Common myeloid progenitor, CD34-positive (primary cell): ENCODE measurements around the gene LDHA.

Source experiments
- CTCF ChIA-PET: fragments of 350-600 bp; sonication (Branson Sonifier 250); formaldehyde crosslinking; loops from one replicate; lab custom pipeline; 2021; ENCODE audit warnings: antibody characterized with exemption; lab: Charles Lee
- POLR2A ChIA-PET: fragments of 350-600 bp; sonication (Branson Sonifier 250); formaldehyde crosslinking; loops from one replicate; lab custom pipeline; 2021; ENCODE audit warnings: antibody characterized with exemption; lab: Charles Lee
- DNase-seq, 3 donors: peaks; one replicate each; pipeline versions ENCODE4 v3.0.0 to v3.0.0-alpha.2; 2013
- H3K27ac ChIP-seq, 2 experiments: 1 replicate in 1 of 2; 2 replicates in 1 of 2; pipeline ENCODE4 v1.7.0; 2013; ENCODE audit warnings: inconsistent platforms in 2 of 2, low read length in 2 of 2, mild to moderate bottlenecking in 2 of 2, low read depth in 1 of 2, moderate library complexity in 1 of 2; ENCODE audit not compliant: severe bottlenecking in 2 of 2, insufficient read depth in 1 of 2, poor library complexity in 1 of 2
- H3K27me3 ChIP-seq, 5 experiments: replicated peaks in 2 of 5; 1 replicate in 3 of 5; 2 replicates in 2 of 5; pipeline versions ENCODE4 v1.6.1 to v1.7.0; 2013; ENCODE audit warnings: low read length in 4 of 5, mild to moderate bottlenecking in 2 of 5, moderate library complexity in 2 of 5, inconsistent platforms in 1 of 5; ENCODE audit not compliant: insufficient read depth in 5 of 5, control insufficient read depth in 4 of 5
- H3K36me3 ChIP-seq, 4 experiments: 1 replicate in 2 of 4; 2 replicates in 2 of 4; pipeline versions ENCODE4 v1.6.1 to v1.7.0; 2013; ENCODE audit warnings: low read length in 3 of 4, control low read depth in 1 of 4, mild to moderate bottlenecking in 1 of 4; ENCODE audit not compliant: control insufficient read depth in 4 of 4, insufficient read depth in 4 of 4
- H3K4me1 ChIP-seq, 4 experiments: 1 replicate in 3 of 4; 2 replicates in 1 of 4; pipeline versions ENCODE4 v1.6.1 to v1.7.1; 2013; ENCODE audit warnings: low read length in 3 of 4, mild to moderate bottlenecking in 3 of 4, control low read depth in 1 of 4, inconsistent platforms in 1 of 4, moderate library complexity in 1 of 4; ENCODE audit not compliant: control insufficient read depth in 4 of 4, insufficient read depth in 4 of 4; ENCODE audit errors: control extremely low read depth in 1 of 4
- H3K4me3 ChIP-seq, 7 experiments: 1 replicate in 4 of 7; 2 replicates in 3 of 7; pipeline versions ENCODE4 v1.5.1 to v1.7.0; 2013; ENCODE audit warnings: mild to moderate bottlenecking in 7 of 7, low read length in 6 of 7, moderate library complexity in 6 of 7, inconsistent platforms in 2 of 7, low read depth in 2 of 7, control low read depth in 1 of 7; ENCODE audit not compliant: insufficient read depth in 4 of 7, control insufficient read depth in 1 of 7; ENCODE audit errors: extremely low read depth in 1 of 7
- H3K9me3 ChIP-seq, 5 experiments: 1 replicate in 4 of 5; 2 replicates in 1 of 5; pipeline versions ENCODE4 v1.6.1 to v1.7.1; 2013; ENCODE audit warnings: low read length in 4 of 5, mild to moderate bottlenecking in 2 of 5, inconsistent platforms in 1 of 5, low read depth in 1 of 5, moderate library complexity in 1 of 5; ENCODE audit not compliant: control insufficient read depth in 4 of 5, insufficient read depth in 2 of 5; ENCODE audit errors: control extremely low read depth in 1 of 5
- WGBS: methylation state at CpG from one replicate; pipeline ENCODE4 v1.1.5; 2013; ENCODE audit not compliant: insufficient coverage; 5-methylcytosine and 5-hydroxymethylcytosine counted together

LDHA gene

DNA sequence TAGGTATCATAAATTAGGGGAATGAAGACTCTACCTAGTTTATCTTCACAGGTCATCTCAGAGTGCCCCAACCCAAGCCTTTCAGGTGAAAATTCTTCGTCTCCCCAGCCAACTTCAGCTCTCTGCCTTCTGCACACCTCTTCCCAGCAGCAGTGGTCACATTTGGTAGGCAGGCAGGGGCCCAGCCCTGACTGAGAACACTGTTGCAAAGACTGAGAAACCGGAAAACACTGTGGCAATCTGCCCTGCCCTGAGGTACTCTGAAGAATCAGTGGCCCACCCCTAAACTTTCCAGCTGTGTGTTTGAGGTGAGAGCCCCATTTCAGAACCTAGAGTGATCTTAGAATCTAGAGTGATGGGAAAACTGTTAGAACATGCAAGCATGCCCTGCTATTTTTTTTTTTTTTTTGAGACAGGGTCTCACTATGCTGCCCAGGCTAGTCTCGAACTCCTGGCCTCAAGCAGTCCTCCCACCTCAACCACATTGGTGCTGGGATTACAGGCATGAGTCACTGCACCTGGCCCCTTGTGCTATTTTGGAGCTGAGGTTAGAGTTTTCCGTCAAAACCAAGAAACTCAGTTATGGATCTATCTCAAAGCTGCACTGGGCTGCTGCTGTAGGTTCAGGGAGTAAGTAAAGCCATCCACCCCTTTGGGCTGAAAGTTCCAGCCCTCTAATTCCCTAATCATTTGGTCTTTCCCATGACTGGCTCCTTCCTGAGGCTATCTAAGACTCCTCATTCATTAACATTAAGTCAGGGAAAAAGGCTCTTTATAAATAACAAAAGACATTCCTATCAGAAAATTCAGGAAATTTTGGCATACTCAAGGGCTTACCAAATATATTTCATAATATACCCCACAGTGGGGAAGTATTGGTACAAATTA is 1.7 kb upstream of the LDHA start:
- H3K27ac ChIP-seq, result no peak overlapping the region
- H3K4me1 ChIP-seq, result peaks cover 5 to 47% (median 23%) of the 10 kb centered on the region in 4 experiments
- no peak overlapping the region for H3K4me3 ChIP-seq
- ChIA-PET CTCF (interaction anchor here (0.6 to 1.7 kb wide), 3 partner anchors 10 to 277 kb away, joined by 3 to 4 read pairs (median 3); no protein-coding TSS in a partner anchor), POLR2A (interaction anchor here (2.1 kb wide), 1 partner anchor 9 kb away, joined by 5 read pairs; no protein-coding TSS in a partner anchor)
- peak in 1 of 3 donors; percentile 33 for DNase-seq
- H3K36me3 ChIP-seq, result peaks cover 0 to 20% (median 5%) of the 10 kb centered on the region in 4 experiments
- WGBS, result 73% methylated on average over 3 of the region's 4 CpGs
- no peaks in the 10 kb centered on the region for H3K9me3 ChIP-seq
- H3K27me3 ChIP-seq, result no peaks in the 10 kb centered on the region

- DNase-seq, result no peak
- CTCF ChIA-PET, result interaction anchor here (0.7 to 2.8 kb wide), 5 partner anchors 10 to 279 kb away, joined by 3 to 35 read pairs (median 6); no protein-coding TSS in a partner anchor
- H3K36me3 ChIP-seq, result peaks cover 4 to 28% (median 12%) of the 10 kb centered on the region in 4 experiments
- POLR2A ChIA-PET, result interaction anchor here (0.8 to 3.4 kb wide), 9 partner anchors 10 to 133 kb away, joined by 3 to 55 read pairs (median 9); partner anchors contain the start of genes GTF2H1, HPS5 and TSG101
- H3K27me3 ChIP-seq, result no peaks in the 10 kb centered on the region
- peaks cover 5 to 47% (median 23%) of the 10 kb centered on the region in 4 experiments for H3K4me1 ChIP-seq
- 87% methylated on average over 13 of the region's 22 CpGs for WGBS
- H3K9me3 ChIP-seq, result no peaks in the 10 kb centered on the region
- H3K27ac ChIP-seq, result peak overlapping the region in 1 of 2 experiments; percentile 94
- H3K4me3 ChIP-seq, result peak overlapping the region in 5 of 7 experiments; percentile 93 to 100 (median 99)
Measured at GRCh38 chr11:18393581-18394274, 635 bp upstream of the LDHA start.

DNA sequence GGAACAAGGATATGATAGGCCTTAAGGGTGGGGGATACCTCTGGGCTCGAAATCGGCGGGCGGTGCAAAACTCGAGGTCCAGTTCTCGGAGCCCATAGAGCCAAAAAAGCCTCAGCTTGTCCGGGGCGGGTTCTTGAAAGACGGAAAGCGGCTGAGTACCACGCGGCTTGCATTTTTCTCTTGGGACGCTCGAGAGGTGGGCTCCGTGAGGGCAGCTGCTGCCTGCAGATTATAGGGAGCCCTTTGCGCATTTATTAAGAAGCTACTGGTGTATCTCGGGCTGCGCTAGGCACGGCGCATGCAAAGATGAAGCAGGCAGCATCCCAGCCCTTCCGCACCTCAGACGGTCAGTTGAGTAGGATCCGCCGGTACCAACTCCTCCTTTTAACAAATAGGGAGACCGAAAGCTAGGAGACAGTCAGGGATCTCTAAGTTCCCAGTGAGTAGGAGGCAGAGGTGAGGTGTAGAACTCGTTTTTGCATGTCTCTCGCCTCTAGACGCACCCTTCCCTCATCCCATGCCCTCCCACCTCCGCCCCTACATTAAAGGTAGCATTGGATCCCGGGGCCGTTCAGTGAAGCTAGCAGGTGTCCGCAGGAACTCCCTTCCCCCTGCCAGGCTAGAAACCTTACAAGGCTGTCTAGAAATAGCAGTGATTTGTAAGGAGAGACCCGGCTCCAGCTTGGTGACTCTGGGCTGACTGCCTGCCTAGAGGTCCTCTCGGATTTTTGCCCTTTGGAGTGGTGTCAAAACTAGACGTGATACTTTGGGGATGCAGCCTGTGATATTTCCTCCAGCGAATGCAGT is 768 bp downstream of the LDHA start:
- CTCF ChIA-PET, result interaction anchor here (0.9 to 2.8 kb wide), 8 partner anchors 9 to 239 kb away, joined by 3 to 35 read pairs (median 4); partner anchors contain the start of gene SPTY2D1
- POLR2A ChIA-PET, result interaction anchor here (0.7 to 3.4 kb wide), 12 partner anchors 12 to 132 kb away, joined by 3 to 55 read pairs (median 8); partner anchors contain the start of genes GTF2H1, HPS5 and TSG101
- 0% methylated on average over 23 of the region's 36 CpGs for WGBS
- Histone ChIP-seq H3K9me3 (no peaks in the 10 kb centered on the region), H3K27ac (peak overlapping the region; percentile 78 to 94), H3K36me3 (peaks cover 15 to 42% (median 25%) of the 10 kb centered on the region in 4 experiments), H3K4me3 (peak overlapping the region; percentile 85 to 100 (median 99)), H3K4me1 (peaks cover 5 to 43% (median 23%) of the 10 kb centered on the region in 4 experiments), H3K27me3 (no peaks in the 10 kb centered on the region)
- peak in 1 of 3 donors; percentile 35 for DNase-seq

DNA sequence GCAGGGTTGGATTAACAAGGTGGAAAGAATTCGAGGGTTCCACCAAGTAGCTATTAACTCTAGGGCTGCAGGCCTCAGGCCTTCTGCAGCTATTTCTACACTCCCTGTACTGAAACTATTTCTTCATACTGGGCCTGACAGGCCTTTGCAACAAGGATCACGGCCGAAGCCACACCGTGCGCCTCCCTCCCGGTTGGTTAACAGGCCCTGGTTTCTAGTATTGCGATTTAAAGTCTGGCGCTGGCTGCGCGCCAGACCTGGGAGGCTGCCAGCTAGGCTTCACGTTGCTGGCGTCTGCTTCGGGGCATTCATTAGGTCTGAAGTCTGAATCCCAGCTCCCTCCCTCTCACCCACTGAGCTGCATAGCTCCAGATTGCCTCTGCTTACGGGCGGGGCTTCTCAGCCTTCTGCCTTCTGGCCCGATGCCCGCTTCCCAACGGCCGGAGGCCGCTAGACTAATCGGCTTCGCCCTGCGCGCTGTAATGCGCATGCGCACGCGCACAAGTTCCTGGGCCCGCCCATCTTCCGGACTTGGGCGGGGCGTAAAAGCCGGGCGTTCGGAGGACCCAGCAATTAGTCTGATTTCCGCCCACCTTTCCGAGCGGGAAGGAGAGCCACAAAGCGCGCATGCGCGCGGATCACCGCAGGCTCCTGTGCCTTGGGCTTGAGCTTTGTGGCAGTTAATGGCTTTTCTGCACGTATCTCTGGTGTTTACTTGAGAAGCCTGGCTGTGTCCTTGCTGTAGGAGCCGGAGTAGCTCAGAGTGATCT is 1.6 kb downstream of the LDHA start:
- H3K27me3 ChIP-seq, result no peaks in the 10 kb centered on the region
- 0% methylated on average over 46 of the region's 46 CpGs for WGBS
- ChIA-PET POLR2A (interaction anchor here (0.6 to 3.4 kb wide), 10 partner anchors 12 to 131 kb away, joined by 3 to 55 read pairs (median 10); partner anchors contain the start of genes HPS5 and TSG101), CTCF (interaction anchor here (0.6 to 2.8 kb wide), 9 partner anchors 10 to 238 kb away, joined by 3 to 35 read pairs (median 3); partner anchors contain the start of gene SPTY2D1)
- peaks cover 5 to 42% (median 23%) of the 10 kb centered on the region in 4 experiments for H3K4me1 ChIP-seq
- H3K36me3 ChIP-seq, result peaks cover 17 to 49% (median 30%) of the 10 kb centered on the region in 4 experiments
- no peaks in the 10 kb centered on the region for H3K9me3 ChIP-seq
- peak; percentile 98 to 99 (median 99) for DNase-seq
- peak overlapping the region; percentile 78 to 94 for H3K27ac ChIP-seq
- H3K4me3 ChIP-seq, result peak overlapping the region; percentile 85 to 100 (median 99)

GRCh38 chr11:18397921-18398320 is 3.6 kb downstream of the LDHA start:
- 100% methylated on average over 1 of the region's 3 CpGs for WGBS
- peaks cover 24 to 59% (median 41%) of the 10 kb centered on the region in 4 experiments for H3K36me3 ChIP-seq
- CTCF ChIA-PET, result interaction anchor here (0.6 to 1.2 kb wide), 2 partner anchors 67 to 76 kb away, joined by 3 read pairs; partner anchors contain the start of gene HPS5

More at GRCh38 chr11:18397921-18398320, 3.6 kb downstream of the LDHA start:
- H3K9me3 ChIP-seq, result no peaks in the 10 kb centered on the region
- no peak for DNase-seq
- no peak overlapping the region for H3K27ac ChIP-seq
- POLR2A ChIA-PET, result no interaction called here
- no peaks in the 10 kb centered on the region for H3K27me3 ChIP-seq
- H3K4me3 ChIP-seq, result no peak overlapping the region
- peaks cover 5 to 30% (median 20%) of the 10 kb centered on the region in 4 experiments for H3K4me1 ChIP-seq
